Ramos (cell line): ENCODE measurements around the gene PSMC3.

ENCODE experiments used
- in situ Hi-C: fragments of 300-500 bp; cut with MboI; formaldehyde crosslinking; loops from one replicate; pipeline ENCODE4 v1.14.3; 2022; ENCODE audit warnings: low sequenced_read_pairs; ENCODE audit not compliant: unreplicated experiment

The PSMC3 gene

DNA sequence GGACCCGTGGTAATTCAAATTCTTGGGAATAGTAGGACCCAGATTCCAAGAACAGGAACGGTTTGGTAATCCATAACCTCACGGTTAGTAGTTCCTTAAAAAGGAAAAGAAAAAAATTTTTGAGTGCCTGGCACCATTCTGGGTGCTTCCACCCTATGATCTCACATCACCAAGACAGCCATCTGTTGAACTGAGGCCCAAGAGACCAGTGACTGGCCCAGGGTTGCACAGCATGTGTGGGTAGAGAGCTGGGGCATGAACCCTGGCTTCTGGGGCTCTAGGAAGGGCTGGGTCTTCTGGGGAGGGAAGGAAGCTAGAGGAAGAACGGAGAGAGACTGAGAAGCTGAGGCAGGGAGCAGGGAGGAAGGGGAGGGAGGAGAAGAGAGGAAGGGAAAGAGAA is 43.2 kb downstream of the PSMC3 start:
- in situ Hi-C loops: no loop called here

- in situ Hi-C loops: no loop called here
Measured at GRCh38 chr11:47380078-47380477, 46.2 kb downstream of the PSMC3 start.

DNA sequence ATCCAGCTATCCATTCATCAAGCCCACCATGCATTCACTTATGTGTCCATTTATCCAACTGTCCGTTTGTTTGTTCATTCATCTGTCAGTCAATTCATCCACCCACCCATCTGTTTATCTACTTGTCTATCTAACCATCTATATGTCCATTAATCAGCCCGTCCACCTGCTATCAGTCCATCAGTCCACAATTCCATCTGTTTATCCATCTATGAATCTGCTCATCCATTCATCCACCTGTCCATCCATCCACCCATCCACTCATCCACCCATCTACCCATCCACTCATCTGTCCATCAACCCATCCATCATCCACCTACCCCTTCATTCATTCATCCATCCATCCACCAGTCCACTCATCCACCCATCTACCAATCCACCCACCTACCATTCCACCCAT is 46.9 kb downstream of the PSMC3 start:
- in situ Hi-C loops: no loop called here

GRCh38 chr11:47378836-47379170 is 47.4 kb downstream of the PSMC3 start:
- in situ Hi-C loops: no loop called here

DNA sequence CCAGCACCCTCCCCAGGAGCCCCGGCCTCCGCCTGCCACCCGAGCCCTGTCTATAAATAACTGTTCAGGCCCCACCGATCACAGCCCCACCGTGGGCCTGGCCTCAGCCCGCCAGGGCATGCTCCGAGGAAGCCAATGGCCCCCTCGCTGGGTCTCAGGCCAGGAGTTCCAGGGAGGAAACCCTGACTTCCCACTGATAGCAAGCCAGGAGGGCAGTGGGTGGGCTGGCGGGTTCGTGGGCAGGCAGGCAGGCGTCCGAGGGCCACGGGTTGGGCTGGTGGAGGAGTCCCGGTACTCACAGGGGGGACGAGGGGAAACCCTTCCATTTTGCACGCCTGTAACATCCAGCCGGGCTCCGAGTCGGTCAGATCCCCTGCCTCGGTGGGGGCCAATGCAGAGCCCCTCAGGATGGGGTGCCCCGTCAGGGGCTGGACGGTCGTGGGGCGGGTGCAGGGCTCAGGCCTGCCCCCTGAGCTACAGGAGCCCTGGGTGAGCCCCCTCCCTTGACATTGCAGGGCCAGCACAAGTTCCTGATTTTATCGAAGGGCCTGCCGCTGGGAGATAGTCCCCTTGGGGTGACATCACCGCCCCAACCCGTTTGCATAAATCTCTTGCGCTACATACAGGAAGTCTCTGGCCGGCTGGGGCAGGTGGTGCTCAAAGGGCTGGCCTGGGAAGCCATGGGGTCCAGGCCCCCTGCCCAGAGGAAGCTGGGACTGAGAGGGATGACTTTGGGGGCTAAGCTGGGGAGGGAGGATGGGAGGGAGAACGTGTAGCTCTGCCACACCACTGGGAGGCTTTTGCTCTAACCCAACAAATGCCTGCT is 48.0 kb downstream of the PSMC3 start, which contains the start of gene SPI1:
SPI1 (minus strand) TSS at position 538 of the 826 bp plus-strand sequence; CDS start at position 344, 194 bp downstream.
- in situ Hi-C loops: no loop called here

DNA sequence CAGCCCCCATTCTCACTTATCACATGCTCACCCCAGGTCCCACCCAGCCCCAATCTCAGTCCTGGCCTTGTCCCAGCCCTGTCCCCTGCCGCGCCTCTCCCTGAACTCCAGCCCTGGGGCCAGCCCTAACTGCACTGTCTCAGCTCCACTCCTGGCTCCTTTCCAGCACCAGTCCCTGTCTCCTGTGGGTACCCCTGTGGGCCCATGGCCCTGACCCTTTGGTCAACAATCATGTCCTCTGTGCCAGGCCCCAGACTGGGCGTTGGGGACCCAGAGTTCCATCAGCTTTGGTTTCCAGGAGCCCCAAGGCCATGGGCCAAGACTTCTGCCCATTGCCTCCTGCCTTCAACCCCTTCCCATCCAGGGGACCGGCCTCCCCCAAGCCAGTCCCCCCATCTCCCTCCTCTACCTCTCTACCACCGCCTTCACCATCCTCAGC is 48.6 kb downstream of the PSMC3 start:
- in situ Hi-C loops: no loop called here

DNA sequence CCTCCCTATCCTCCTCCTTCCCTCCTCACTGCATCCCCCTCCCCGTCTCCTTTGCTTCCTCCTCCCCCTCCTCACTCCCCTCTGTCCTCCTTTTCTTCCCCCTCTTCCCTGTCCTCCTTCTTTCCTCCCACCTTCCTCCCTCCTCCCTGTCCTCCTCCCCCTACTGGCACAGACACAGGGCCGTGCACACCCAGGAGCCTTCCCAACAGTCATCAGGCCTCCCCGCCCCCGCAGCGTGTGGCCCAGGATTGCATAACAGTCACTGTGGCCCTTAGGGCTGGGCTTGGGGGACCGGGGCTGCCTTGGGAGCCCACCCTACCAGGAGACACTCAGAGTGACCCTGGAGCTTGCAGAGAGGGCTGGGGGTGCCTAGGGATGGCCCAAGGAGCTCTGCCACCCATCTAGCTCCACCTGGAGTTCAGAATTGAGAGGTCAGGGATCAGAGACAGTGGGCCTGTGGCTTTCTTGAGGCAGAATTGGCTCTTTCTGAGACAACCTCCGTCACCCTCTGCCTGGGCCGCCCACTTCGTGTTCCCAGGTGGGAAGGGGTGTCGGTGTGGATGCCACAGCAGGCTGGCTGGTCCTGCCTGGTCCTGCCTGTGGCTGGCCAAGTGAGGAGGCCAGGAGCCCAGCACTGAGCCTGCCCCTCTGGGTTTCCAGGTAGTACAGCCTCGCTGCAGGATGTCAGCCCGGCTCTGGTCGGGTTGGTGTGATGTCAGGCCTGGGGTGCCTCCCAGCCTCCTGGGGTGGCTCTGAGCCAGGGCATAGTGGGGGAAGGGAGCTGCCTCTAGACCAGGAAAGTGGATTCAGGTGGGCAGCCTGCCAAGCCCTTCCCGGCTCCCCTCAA is 49.5 kb downstream of the PSMC3 start:
- in situ Hi-C loops: no loop called here

GRCh38 chr11:47376107-47376524 is 50.1 kb downstream of the PSMC3 start:
- in situ Hi-C loops: no loop called here

GRCh38 chr11:47375546-47376085 is 50.6 kb downstream of the PSMC3 start:
- in situ Hi-C loops: no loop called here

DNA sequence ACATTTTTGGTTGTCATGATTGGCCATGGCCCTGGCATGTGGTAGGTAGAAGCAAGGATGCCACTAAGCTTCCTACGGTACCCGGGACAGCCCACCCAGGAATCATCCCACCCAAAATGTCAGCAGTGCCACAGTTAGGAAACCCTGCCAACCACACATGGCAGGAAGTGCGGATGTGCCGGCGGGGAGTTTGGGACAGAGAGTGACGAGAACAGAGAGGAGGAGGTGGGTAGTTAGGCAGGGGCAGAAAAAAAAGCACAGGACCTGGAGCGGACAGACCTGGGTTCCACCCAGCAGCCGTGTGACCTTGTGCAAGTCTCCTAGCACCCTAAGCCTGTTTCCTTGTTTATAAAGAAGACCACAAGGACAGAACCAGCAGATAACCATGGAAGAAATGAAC is 51.2 kb downstream of the PSMC3 start:
- in situ Hi-C loops: no loop called here

GRCh38 chr11:47374720-47375019 is 51.6 kb downstream of the PSMC3 start:
- in situ Hi-C loops: no loop called here

DNA sequence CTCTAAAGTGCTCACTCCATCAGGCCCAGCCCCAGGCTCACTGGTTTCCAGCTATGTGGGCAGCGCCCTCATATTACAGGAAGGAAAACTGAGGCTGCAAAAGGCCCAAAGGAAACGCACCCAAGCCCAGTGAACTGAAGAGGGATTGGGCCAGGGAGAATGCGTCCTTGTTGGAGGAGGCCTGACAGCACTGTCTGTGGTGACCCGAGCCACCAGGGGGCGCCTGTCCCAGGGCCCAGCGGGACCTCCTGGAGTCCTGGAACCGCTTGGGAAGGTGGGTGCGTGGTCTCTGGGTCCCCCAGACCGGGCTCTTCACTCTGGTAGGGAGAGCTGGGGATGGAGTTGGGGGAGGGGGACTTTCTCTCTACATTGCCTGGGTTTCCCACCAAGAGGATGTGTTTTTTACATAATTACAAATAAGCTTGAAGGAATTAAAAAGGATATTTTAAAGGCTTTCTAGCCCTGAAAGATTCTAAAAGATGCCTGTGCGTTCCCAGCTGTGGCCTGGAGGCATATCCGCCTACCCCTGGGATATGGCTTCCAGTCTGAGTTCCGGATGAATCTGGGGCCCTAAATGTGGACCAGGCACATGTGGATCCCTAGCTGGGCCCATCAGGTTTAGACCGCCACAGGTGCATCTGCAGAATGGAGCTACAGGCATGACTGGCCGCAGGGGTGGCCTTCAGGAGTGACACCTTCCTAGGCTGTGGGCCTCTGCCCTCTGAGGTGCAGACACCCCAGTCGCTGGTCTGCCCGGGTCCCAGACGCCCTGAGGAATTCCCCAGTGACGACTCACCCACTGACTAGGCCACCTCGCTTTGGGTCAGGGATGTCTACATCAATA is 52.1 kb downstream of the PSMC3 start:
- in situ Hi-C loops: no loop called here

DNA sequence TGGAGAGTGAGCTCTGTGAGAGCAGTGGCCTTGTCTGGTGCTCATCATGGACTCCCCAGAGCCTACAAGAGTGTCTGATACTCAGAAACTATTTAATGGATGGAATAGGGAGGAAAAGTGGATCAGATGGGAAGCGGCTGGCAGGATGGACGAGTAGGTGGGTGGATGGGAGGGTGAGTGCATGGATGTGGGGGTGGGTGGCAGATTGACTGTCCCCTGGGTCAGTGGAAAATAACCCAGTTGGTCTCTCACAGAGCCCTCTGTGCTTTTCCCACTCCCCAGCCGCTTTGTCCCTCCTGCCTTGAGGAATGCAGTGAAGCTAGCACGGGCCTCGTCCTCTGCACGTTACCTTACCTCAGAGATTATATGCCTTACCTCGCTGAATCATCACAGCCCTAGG is 53.8 kb downstream of the PSMC3 start:
- in situ Hi-C loops: no loop called here

- in situ Hi-C loops: no loop called here
Measured at GRCh38 chr11:47369676-47370075, 56.6 kb downstream of the PSMC3 start.
